Measurements from ENCODE around the gene CCDC154. TPM values are rescaled to one million over a fixed set of nuclear protein-coding genes. Genes with fewer than 3 reads are reported as not detected.

The CCDC154 gene
- total and polyA plus RNA-seq, 9 of the 15 experiments (the other 6 are each of a cell fraction or from before 2014, with no cell fraction given) = 0.15 to 1.4 (median 0.20) TPM; not detected in 5

DNA sequence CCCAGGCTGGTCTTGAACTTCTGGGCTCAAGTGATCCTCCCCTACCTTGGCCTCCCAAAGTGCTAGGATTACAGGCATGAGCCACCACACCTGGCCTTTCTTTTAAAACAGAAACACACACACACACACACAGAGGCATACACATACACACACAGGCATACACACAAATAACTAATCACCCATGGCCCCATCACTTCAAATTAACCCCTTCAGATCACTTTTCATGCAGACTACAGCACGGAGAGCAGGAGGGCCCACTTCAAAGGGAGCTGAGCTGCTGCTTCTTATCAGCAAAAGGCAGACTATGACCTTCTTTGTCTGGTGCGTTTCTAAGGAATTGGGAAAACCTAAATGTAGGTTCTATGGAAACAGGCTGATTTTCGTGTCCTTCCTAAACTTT, 28.6 kb upstream of the CCDC154 start (continued):
- TF ChIP-seq CHCHD3 (CRISPR knock-in tag; IDR thresholded peaks at IDR 0.05) (no peak), KDM2B (CRISPR knock-in tag; IDR thresholded peaks at IDR 0.05) (no peak), STAT5A (IDR thresholded peaks at IDR 0.05; ENCODE audit: borderline replicate concordance, low read length) (peak; percentile 51; the same call in 1 of the 2 replicates), TAF7 (tag; IDR thresholded peaks at IDR 0.05) (no peak), BHLHE40 (IDR thresholded peaks at IDR 0.05; ENCODE audit: low read length) (no peak), ELF1 (tag; IDR thresholded peaks at IDR 0.05) (no peak), ATF1 (CRISPR knock-in tag; IDR thresholded peaks at IDR 0.05) (no peak), ATF1 (tag; IDR thresholded peaks at IDR 0.05) (no peak), STAG1 (CRISPR knock-in tag; IDR thresholded peaks at IDR 0.05; ENCODE audit: borderline replicate concordance) (no peak), ZFX (CRISPR knock-in tag; IDR thresholded peaks at IDR 0.05) (peak; percentile 42; the same call in 1 of the 2 replicates), SRSF9 (IDR thresholded peaks at IDR 0.05; ENCODE audit: borderline replicate concordance, low read depth, low read length) (no peak), ADNP (tag; IDR thresholded peaks at IDR 0.05) (0 out of 2 replicates have a peak, but pooled peaks have one; percentile 16), SNIP1 (IDR thresholded peaks at IDR 0.05; ENCODE audit: low read depth) (peak; percentile 49; the same call in 1 of the 2 replicates), ZNF644 (tag; IDR thresholded peaks at IDR 0.05; ENCODE audit: low read depth) (no peak), ETV1 (tag; conservative IDR thresholded peaks at IDR 0.05; ENCODE audit: low read depth) (no peak), CBX1 (IDR thresholded peaks at IDR 0.05; ENCODE audit: low read depth) (no peak), ZNF175 (CRISPR knock-in tag; IDR thresholded peaks at IDR 0.05; ENCODE audit: low read depth) (no peak), ZNF57 (CRISPR knock-in tag; IDR thresholded peaks at IDR 0.05) (no peak), MXI1 (IDR thresholded peaks at IDR 0.05; ENCODE audit: low read depth, low read length) (no peak), ZNF436 (CRISPR knock-in tag; IDR thresholded peaks at IDR 0.05) (no peak), TBL1XR1 (IDR thresholded peaks at IDR 0.05; ENCODE audit: low read length in 2 of 2) (no peak), ZNF583 (CRISPR knock-in tag; IDR thresholded peaks at IDR 0.05) (no peak), SMAD2 (IDR thresholded peaks at IDR 0.05; ENCODE audit: low read depth, low read length) (no peak), MTA1 (IDR thresholded peaks at IDR 0.05; ENCODE audit: borderline replicate concordance) (0 out of 2 replicates have a peak, but pooled peaks have one; percentile 65), STAT5B (CRISPR knock-in tag; IDR thresholded peaks at IDR 0.05) (no peak)
- TF ChIP-seq, protein P1, sequence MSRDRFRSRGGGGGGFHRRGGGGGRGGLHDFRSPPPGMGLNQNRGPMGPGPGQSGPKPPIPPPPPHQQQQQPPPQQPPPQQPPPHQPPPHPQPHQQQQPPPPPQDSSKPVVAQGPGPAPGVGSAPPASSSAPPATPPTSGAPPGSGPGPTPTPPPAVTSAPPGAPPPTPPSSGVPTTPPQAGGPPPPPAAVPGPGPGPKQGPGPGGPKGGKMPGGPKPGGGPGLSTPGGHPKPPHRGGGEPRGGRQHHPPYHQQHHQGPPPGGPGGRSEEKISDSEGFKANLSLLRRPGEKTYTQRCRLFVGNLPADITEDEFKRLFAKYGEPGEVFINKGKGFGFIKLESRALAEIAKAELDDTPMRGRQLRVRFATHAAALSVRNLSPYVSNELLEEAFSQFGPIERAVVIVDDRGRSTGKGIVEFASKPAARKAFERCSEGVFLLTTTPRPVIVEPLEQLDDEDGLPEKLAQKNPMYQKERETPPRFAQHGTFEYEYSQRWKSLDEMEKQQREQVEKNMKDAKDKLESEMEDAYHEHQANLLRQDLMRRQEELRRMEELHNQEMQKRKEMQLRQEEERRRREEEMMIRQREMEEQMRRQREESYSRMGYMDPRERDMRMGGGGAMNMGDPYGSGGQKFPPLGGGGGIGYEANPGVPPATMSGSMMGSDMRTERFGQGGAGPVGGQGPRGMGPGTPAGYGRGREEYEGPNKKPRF (IDR thresholded peaks at IDR 0.05; ENCODE audit: low read depth, low read length) = no peak
- TF ChIP-seq, protein P2, sequence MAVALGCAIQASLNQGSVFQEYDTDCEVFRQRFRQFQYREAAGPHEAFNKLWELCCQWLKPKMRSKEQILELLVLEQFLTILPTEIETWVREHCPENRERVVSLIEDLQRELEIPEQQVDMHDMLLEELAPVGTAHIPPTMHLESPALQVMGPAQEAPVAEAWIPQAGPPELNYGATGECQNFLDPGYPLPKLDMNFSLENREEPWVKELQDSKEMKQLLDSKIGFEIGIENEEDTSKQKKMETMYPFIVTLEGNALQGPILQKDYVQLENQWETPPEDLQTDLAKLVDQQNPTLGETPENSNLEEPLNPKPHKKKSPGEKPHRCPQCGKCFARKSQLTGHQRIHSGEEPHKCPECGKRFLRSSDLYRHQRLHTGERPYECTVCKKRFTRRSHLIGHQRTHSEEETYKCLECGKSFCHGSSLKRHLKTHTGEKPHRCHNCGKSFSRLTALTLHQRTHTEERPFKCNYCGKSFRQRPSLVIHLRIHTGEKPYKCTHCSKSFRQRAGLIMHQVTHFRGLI (CRISPR knock-in tag; IDR thresholded peaks at IDR 0.05) = no peak
